Esophagus muscularis mucosa (tissue), 4 donors: ENCODE data around the gene AGTR1. TPM values are rescaled to one million over a fixed set of nuclear protein-coding genes. Genes with fewer than 3 reads are reported as not detected.

ENCODE experiments used
- DNase-seq: peaks from one replicate; pipeline ENCODE4 v3.0.0-alpha.2; 2017; ENCODE audit errors: extremely low spot score
- H3K27ac ChIP-seq, 4 donors: fragments of 200-600 bp; sonication (generic); replicated peaks in 1 of 4; 1 replicate in 3 of 4; 2 replicates in 1 of 4; pipeline ENCODE4 v1.5.1; 2016 to 2019; ENCODE audit warnings: mild to moderate bottlenecking in 1 of 4
- H3K27me3 ChIP-seq, 4 donors: fragments of 200-600 bp; sonication (generic); one replicate each; pipeline versions ENCODE4 v1.5.1 to v1.6.0; 2016 to 2019
- H3K36me3 ChIP-seq, 4 donors: fragments of 200-600 bp; sonication (generic); one replicate each; pipeline ENCODE4 v1.5.1; 2016 to 2019
- H3K4me1 ChIP-seq, 4 donors: fragments of 200-600 bp; sonication (generic); one replicate each; pipeline ENCODE4 v1.5.1; 2016 to 2019
- H3K4me3 ChIP-seq, 4 donors: fragments of 200-600 bp; sonication (generic); 1 replicate in 2 of 4; 2 replicates in 2 of 4; pipeline ENCODE4 v1.5.1; 2016 to 2019; ENCODE audit warnings: mild to moderate bottlenecking in 4 of 4, moderate library complexity in 1 of 4
- H3K9me3 ChIP-seq, 4 donors: fragments of 200-600 bp; sonication (generic); 1 replicate in 3 of 4; 2 replicates in 1 of 4; pipeline ENCODE4 v1.5.1; 2016 to 2019
- EP300 ChIP-seq: sonication (generic); formaldehyde crosslinking; IDR thresholded peaks from one replicate; pipeline ENCODE4 v1.6.1; 2017; ENCODE audit warnings: antibody characterized with exemption
- POLR2A ChIP-seq: fragments of 450-650 bp; IDR thresholded peaks from one replicate; pipeline ENCODE4 v1.6.1; 2017; ENCODE audit warnings: antibody characterized with exemption, moderate library complexity, mild to moderate bottlenecking, low read depth
- POLR2AphosphoS5 ChIP-seq, 2 donors: sonication (generic); formaldehyde crosslinking; IDR thresholded peaks; one replicate each; pipeline ENCODE4 v1.6.1; 2017; ENCODE audit warnings: antibody characterized with exemption in 2 of 2
- WGBS: methylation state at CpG from one replicate; pipeline ENCODE4 v1.1.5; 2018; 5-methylcytosine and 5-hydroxymethylcytosine counted together
- intact Hi-C: fragments of 100-400 bp; cut with DNase I; formaldehyde crosslinking; loops from one replicate; pipeline ENCODE4 v1.15.1; 2023
- total RNA-seq, 4 donors: library from RNA; depleted of rRNA; stranded (reverse); fragments of >200 nt; gene quantifications; one replicate each; pipeline versions ENCODE4 v1.1.0 to v1.2.1, GENCODE V29; 2016
- TF ChIP-seq, protein P1 (sequence below), 3 experiments: fragments of 200-600 bp in 2 of 3; fragments of 450-650 bp in 1 of 3; sonication (generic) in 2 of 3; IDR thresholded peaks; one replicate each; pipeline ENCODE4 v1.5.1; 2017 to 2019; ENCODE audit warnings: antibody characterized with exemption in 3 of 3, mild to moderate bottlenecking in 2 of 3, moderate library complexity in 1 of 3

AGTR1 gene
- total RNA-seq, 4 donors from 2014 or later = 11.3 to 17.4 (median 14.4) TPM

DNA sequence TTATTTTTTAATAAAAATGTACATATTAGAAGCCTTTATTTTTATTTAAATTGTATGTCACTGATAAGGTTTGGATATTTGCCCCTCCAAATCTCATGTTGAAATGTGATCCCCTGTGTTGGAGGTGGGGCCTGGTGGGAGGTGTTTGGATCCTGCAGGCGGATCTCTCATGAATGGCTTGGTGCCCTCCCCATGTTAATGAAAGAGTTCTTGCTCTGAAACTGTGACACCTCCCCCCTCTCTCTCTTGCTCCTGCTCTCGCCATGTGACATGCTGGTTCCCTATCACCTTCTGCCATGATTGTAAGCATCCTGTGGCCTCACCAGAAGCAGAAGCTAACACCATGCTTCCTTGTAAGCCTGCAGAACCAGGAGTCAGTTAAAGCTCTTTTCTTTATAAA lies 13.0 kb downstream of the AGTR1 start:
- intact Hi-C loops = loop anchor here (10.0 kb wide), 1 partner anchor 234 kb away; no protein-coding TSS in a partner anchor
- H3K27ac ChIP-seq = no peak overlapping the region
- H3K27me3 ChIP-seq = no peaks in the 10 kb centered on the region
- no peak overlapping the region for H3K4me3 ChIP-seq
- TF ChIP-seq POLR2A = no peak
- no peak for TF ChIP-seq POLR2AphosphoS5 (IDR thresholded peaks at IDR 0.05)
- no peak for TF ChIP-seq EP300
- TF ChIP-seq, protein P1, sequence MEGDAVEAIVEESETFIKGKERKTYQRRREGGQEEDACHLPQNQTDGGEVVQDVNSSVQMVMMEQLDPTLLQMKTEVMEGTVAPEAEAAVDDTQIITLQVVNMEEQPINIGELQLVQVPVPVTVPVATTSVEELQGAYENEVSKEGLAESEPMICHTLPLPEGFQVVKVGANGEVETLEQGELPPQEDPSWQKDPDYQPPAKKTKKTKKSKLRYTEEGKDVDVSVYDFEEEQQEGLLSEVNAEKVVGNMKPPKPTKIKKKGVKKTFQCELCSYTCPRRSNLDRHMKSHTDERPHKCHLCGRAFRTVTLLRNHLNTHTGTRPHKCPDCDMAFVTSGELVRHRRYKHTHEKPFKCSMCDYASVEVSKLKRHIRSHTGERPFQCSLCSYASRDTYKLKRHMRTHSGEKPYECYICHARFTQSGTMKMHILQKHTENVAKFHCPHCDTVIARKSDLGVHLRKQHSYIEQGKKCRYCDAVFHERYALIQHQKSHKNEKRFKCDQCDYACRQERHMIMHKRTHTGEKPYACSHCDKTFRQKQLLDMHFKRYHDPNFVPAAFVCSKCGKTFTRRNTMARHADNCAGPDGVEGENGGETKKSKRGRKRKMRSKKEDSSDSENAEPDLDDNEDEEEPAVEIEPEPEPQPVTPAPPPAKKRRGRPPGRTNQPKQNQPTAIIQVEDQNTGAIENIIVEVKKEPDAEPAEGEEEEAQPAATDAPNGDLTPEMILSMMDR (IDR thresholded peaks at IDR 0.05) = no peak
- WGBS = 64% methylated on average over 2 of the region's 2 CpGs
- peaks cover 0 to 36% (median 21%) of the 10 kb centered on the region in 4 donors for H3K4me1 ChIP-seq
- H3K36me3 ChIP-seq = no peaks in the 10 kb centered on the region
- DNase-seq = no peak
- H3K9me3 ChIP-seq = no peaks in the 10 kb centered on the region

DNA sequence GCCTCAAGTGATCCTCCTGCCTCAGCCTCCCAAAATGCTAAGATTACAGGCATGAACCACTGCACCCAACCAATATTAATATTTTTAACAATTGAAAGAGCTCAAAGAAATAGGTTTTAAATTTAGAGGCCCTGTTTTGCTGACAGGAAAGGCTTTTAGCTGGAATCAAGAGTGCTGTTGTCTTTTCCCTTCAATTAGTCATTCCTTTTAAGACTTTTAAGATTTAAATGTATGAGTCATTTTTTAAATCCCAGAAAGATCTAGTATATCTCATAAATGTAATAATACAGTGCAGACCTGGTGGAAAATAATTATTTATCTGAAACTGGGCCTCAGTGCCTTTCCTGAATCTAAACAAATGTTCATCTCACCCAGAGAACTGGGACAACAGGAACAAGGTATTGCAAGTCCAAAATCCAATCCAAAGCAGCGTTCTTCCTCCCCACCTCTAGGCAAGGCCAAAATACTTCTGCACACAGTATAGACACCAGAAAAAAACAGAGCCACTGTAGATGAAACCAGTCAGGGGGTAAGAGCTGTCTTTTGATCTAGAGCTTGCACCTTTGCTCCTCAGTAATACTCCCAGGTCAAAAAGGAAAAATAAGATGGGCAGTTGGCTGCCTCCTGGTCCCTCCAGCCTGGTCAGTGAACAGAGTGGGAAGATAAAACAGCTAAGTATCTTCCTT lies 14.4 kb downstream of the AGTR1 start:
- Histone ChIP-seq H3K36me3 (no peaks in the 10 kb centered on the region), H3K4me1 (peaks cover 0 to 37% (median 21%) of the 10 kb centered on the region in 4 donors), H3K9me3 (no peaks in the 10 kb centered on the region), H3K4me3 (no peak overlapping the region), H3K27ac (peak overlapping the region in 1 of 4 donors; percentile 12), H3K27me3 (no peaks in the 10 kb centered on the region)
- DNase-seq = no peak
- TF ChIP-seq POLR2AphosphoS5 (IDR thresholded peaks at IDR 0.05) (no peak), EP300 (no peak), POLR2A (no peak)
- TF ChIP-seq, protein P1 (IDR thresholded peaks at IDR 0.05) = no peak
- intact Hi-C loops = loop anchor here (10.0 kb wide), 1 partner anchor 233 kb away; no protein-coding TSS in a partner anchor
- 57% methylated on average over 1 of the region's 1 CpG for whole genome bisulfite sequencing

DNA sequence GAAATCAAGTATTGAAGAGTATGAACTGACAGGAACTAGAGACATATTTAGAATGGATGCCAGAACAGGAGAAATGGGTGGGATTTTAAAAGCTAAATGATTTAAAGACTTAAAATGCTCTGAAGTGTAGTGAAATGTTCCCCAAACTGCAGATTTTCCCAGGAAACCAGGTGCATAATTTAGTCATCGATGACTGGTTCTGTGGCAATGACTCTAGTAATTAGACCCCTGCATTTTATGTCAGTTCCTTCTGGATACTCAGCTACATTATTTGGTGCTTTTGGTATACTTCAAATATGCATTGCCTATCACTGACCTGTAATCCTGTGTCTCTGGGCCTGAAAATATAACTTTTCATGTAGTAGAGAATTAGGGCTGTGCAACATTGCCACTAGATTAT lies 16.8 kb downstream of the AGTR1 start:
- intact Hi-C loops = loop anchor here (10.0 kb wide), 1 partner anchor 230 kb away; no protein-coding TSS in a partner anchor
- no peaks in the 10 kb centered on the region for H3K36me3 ChIP-seq
- H3K9me3 ChIP-seq = no peaks in the 10 kb centered on the region
- TF ChIP-seq EP300 (no peak), POLR2A (no peak), POLR2AphosphoS5 (IDR thresholded peaks at IDR 0.05) (no peak)
- TF ChIP-seq, protein P1 (IDR thresholded peaks at IDR 0.05) = no peak
- no peak for DNase-seq
- WGBS = 95% methylated on average over 1 of the region's 1 CpG
- no peak overlapping the region for H3K27ac ChIP-seq
- H3K4me1 ChIP-seq = peaks cover 0 to 56% (median 30%) of the 10 kb centered on the region in 4 donors
- no peak overlapping the region for H3K4me3 ChIP-seq
- no peaks in the 10 kb centered on the region for H3K27me3 ChIP-seq

DNA sequence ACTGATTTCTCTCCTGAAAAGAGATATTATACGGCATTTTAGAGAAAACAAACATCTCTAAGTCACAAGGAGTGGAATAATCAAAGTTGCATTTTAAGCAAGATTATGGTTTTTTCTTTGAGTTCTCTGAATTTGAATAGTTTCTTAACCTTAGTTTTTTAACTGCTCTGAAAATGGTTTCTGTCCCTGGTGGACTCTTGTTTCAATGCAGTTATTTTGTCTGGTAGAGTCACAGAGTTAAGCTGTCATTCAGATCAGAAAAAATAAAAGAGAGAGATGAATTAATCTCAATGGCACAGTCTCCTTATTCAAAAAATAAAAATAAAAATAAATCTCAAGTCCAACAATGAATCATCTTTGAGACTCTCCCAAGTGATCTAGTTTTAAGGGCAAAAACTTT lies 19.0 kb downstream of the AGTR1 start:
- no peaks in the 10 kb centered on the region for H3K36me3 ChIP-seq
- no peak overlapping the region for H3K27ac ChIP-seq
- WGBS = 98% methylated on average over 1 of the region's 1 CpG
- no peaks in the 10 kb centered on the region for H3K27me3 ChIP-seq
- no peak for TF ChIP-seq POLR2AphosphoS5 (IDR thresholded peaks at IDR 0.05)
- TF ChIP-seq EP300 = no peak
- TF ChIP-seq POLR2A = no peak
- TF ChIP-seq, protein P1 (IDR thresholded peaks at IDR 0.05) = no peak
- no peaks in the 10 kb centered on the region for H3K9me3 ChIP-seq
- no peak for DNase-seq
- peaks cover 0 to 39% (median 23%) of the 10 kb centered on the region in 4 donors for H3K4me1 ChIP-seq
- no peak overlapping the region for H3K4me3 ChIP-seq
- intact Hi-C loops = loop anchor here (10.0 kb wide), 1 partner anchor 228 kb away; no protein-coding TSS in a partner anchor
